GM23338 (cell line): ENCODE measurements around the gene NPPA. TPM values are rescaled to one million over a fixed set of nuclear protein-coding genes. Genes with fewer than 3 reads are reported as not detected.

Experiments
- ATAC-seq: fragments of 200-7000 bp; cut with Tn5 transposase; 3 replicates; pipeline ENCODE4 v1.9.1; 2020
- DNase-seq: peaks from one replicate; pipeline ENCODE4 v3.0.0-alpha.2; 2015; ENCODE audit warnings: low spot score
- H2AFZ ChIP-seq: fragments of 200-600 bp; sonication (generic); 2 replicates; pipeline ENCODE4 v1.8.0; 2016; ENCODE audit warnings: antibody characterized with exemption, mild to moderate bottlenecking, moderate library complexity
- H3F3A ChIP-seq: fragments of 200-600 bp; sonication (generic); replicated peaks from 2 replicates; pipeline ENCODE4 v1.8.0; 2017; ENCODE audit warnings: antibody characterized with exemption, mixed run types, low read depth
- H3K27ac ChIP-seq: fragments of 200-600 bp; sonication (generic); 2 replicates; pipeline ENCODE4 v1.6.1; 2016; ENCODE audit warnings: low read depth
- H3K27me3 ChIP-seq: fragments of 200-600 bp; sonication (generic); 2 replicates; pipeline ENCODE4 v1.8.0; 2016; ENCODE audit warnings: mild to moderate bottlenecking, mixed run types, moderate library complexity; ENCODE audit not compliant: insufficient read depth
- H3K36me3 ChIP-seq: fragments of 200-600 bp; sonication (generic); 2 replicates; pipeline ENCODE4 v1.8.0; 2016; ENCODE audit warnings: mild to moderate bottlenecking; ENCODE audit not compliant: insufficient read depth
- H3K4me1 ChIP-seq: fragments of 200-600 bp; sonication (generic); 2 replicates; pipeline ENCODE4 v1.8.0; 2016; ENCODE audit warnings: mild to moderate bottlenecking, moderate library complexity; ENCODE audit not compliant: insufficient read depth
- H3K4me2 ChIP-seq: fragments of 200-600 bp; sonication (generic); 2 replicates; pipeline ENCODE4 v1.7.1; 2017; ENCODE audit warnings: mixed run types
- H3K4me3 ChIP-seq: fragments of 200-600 bp; sonication (generic); 2 replicates; pipeline ENCODE4 v1.6.1; 2016; ENCODE audit warnings: mixed run types
- H3K79me2 ChIP-seq: fragments of 200-600 bp; sonication (generic); replicated peaks from 2 replicates; pipeline ENCODE4 v1.8.0; 2017; ENCODE audit warnings: mild to moderate bottlenecking; ENCODE audit not compliant: insufficient read depth
- H3K9me2 ChIP-seq: fragments of 200-600 bp; sonication (generic); 2 replicates; pipeline ENCODE4 v1.8.0; 2017; ENCODE audit not compliant: insufficient read depth
- H4K20me1 ChIP-seq: fragments of 200-600 bp; sonication (generic); replicated peaks from 2 replicates; pipeline ENCODE4 v1.8.0; 2017; ENCODE audit warnings: mild to moderate bottlenecking; ENCODE audit not compliant: insufficient read depth
- H3K27ac Mint-ChIP-seq: 2 replicates; pipeline ENCODE4 v1.8.0; 2020; ENCODE audit warnings: inconsistent platforms, mild to moderate bottlenecking, moderate library complexity, mixed read lengths
- H3K27me3 Mint-ChIP-seq: 3 replicates; pipeline ENCODE4 v1.8.0; 2022; ENCODE audit warnings: low read depth, mild to moderate bottlenecking, moderate library complexity, mixed read lengths, inconsistent platforms; ENCODE audit not compliant: insufficient read depth, poor library complexity
- H3K36me3 Mint-ChIP-seq: 3 replicates; pipeline ENCODE4 v1.8.0; 2021; ENCODE audit warnings: low read depth, mild to moderate bottlenecking, inconsistent platforms, moderate library complexity, mixed read lengths
- H3K4me1 Mint-ChIP-seq: 3 replicates; pipeline ENCODE4 v1.8.0; 2020; ENCODE audit warnings: mild to moderate bottlenecking, inconsistent platforms, mixed read lengths
- H3K4me3 Mint-ChIP-seq: 3 replicates; pipeline ENCODE4 v1.8.0; 2021; ENCODE audit warnings: moderate library complexity, mild to moderate bottlenecking, inconsistent platforms, mixed read lengths
- H3K9me3 Mint-ChIP-seq: 3 replicates; pipeline ENCODE4 v1.8.0; 2020; ENCODE audit warnings: moderate library complexity, mild to moderate bottlenecking, inconsistent platforms, mixed read lengths
- CREB1 ChIP-seq: fragments of 250-450 bp; sonication (Bioruptor Pico); IDR thresholded peaks from 2 replicates; pipeline ENCODE4 v1.5.0; 2020; ENCODE audit warnings: low read depth, mild to moderate bottlenecking, moderate library complexity
- CTCF ChIP-seq, 2 experiments: fragments of 200-600 bp in 1 of 2; sonication (generic) in 1 of 2; conservative IDR thresholded peaks; 2 replicates each; pipeline versions ENCODE4 v1.5.1 to v1.6.1; 2016 to 2017; ENCODE audit warnings: antibody characterized with exemption in 2 of 2, low read depth in 2 of 2, mild to moderate bottlenecking in 2 of 2, moderate library complexity in 1 of 2
- ETS1 ChIP-seq: IDR thresholded peaks from 2 replicates; pipeline ENCODE4 v1.6.1; 2016; ENCODE audit warnings: antibody characterized with exemption
- EZH2 ChIP-seq: fragments of 200-600 bp; sonication (generic); IDR thresholded peaks from one replicate; pipeline ENCODE4 v1.8.0; 2017; ENCODE audit warnings: antibody characterized with exemption, mild to moderate bottlenecking, low read depth; ENCODE audit not compliant: unreplicated experiment
- EZH2phosphoT487 ChIP-seq: fragments of 200-600 bp; sonication (generic); IDR thresholded peaks from one replicate; pipeline ENCODE4 v1.8.1; 2018; ENCODE audit warnings: antibody characterized with exemption; ENCODE audit not compliant: unreplicated experiment
- NANOG ChIP-seq: IDR thresholded peaks from 2 replicates; pipeline ENCODE4 v1.6.1; 2016; ENCODE audit warnings: antibody characterized with exemption, borderline replicate concordance
- POLR2AphosphoS5 ChIP-seq: IDR thresholded peaks from 2 replicates; pipeline ENCODE4 v1.6.1; 2016; ENCODE audit warnings: antibody characterized with exemption, low read depth
- REST ChIP-seq: IDR thresholded peaks from one replicate; pipeline ENCODE4 v1.6.1; 2018; ENCODE audit warnings: antibody characterized with exemption; ENCODE audit not compliant: unreplicated experiment
- STAT1 ChIP-seq: IDR thresholded peaks from one replicate; pipeline ENCODE4 v1.6.1; 2016; ENCODE audit warnings: antibody characterized with exemption; ENCODE audit not compliant: unreplicated experiment
- ZNF114 ChIP-seq: fragments of 250-450 bp; sonication (Bioruptor Pico); IDR thresholded peaks from 2 replicates; pipeline ENCODE4 v1.5.0; 2020; ENCODE audit warnings: mild to moderate bottlenecking, moderate library complexity
- ZNF331 ChIP-seq: fragments of 250-450 bp; sonication (Bioruptor Pico); IDR thresholded peaks from 2 replicates; pipeline ENCODE4 v1.5.0; 2020; ENCODE audit warnings: low read depth, mild to moderate bottlenecking, moderate library complexity
- polyA plus RNA-seq: library from polyadenylated mRNA; unstranded; fragments of >200 nt; fragmentation: Nextera tagmentation; extraction: Ambion mirVana; gene quantifications from 2 replicates; pipeline ENCODE4 v1.2.1, GENCODE V29; 2016
- total RNA-seq: library from RNA; depleted of rRNA; stranded (reverse); fragments of >200 nt; shearing (Covaris generic); gene quantifications from 2 replicates; pipeline ENCODE4 v1.2.3, GENCODE V29; 2014

Gene NPPA
- total and polyA plus RNA-seq, 2 experiments from 2014 or later = 0.29 TPM; not detected in 1

- Mint-ChIP-seq H3K27me3 (peaks cover 8% of the 10 kb centered on the region), H3K4me1 (peaks cover 3% of the 10 kb centered on the region; the same call in 1 of the 3 replicates), H3K27ac (no peak overlapping the region), H3K4me3 (no peak overlapping the region), H3K9me3 (no peaks in the 10 kb centered on the region), H3K36me3 (no peaks in the 10 kb centered on the region)
- Histone ChIP-seq H3K9me2 (no peaks in the 10 kb centered on the region), H2AFZ (no peak overlapping the region), H3K4me3 (no peak overlapping the region), H3F3A (no peaks in the 10 kb centered on the region), H4K20me1 (no peaks in the 10 kb centered on the region), H3K27ac (no peak overlapping the region), H3K27me3 (no peaks in the 10 kb centered on the region), H3K79me2 (no peaks in the 10 kb centered on the region), H3K4me1 (no peaks in the 10 kb centered on the region), H3K36me3 (no peaks in the 10 kb centered on the region), H3K4me2 (no peak overlapping the region)
- ATAC-seq = no peak
- no peak for TF ChIP-seq STAT1
- TF ChIP-seq CTCF (conservative IDR thresholded peaks at IDR 0.05; ENCODE audit: low read depth in 2 of 2) = no peak
- no peak for TF ChIP-seq ZNF114
- no peak for TF ChIP-seq ETS1
- no peak for TF ChIP-seq NANOG
- no peak for TF ChIP-seq EZH2
- TF ChIP-seq REST = no peak
- no peak for TF ChIP-seq POLR2AphosphoS5
- TF ChIP-seq CREB1 (CRISPR knock-in tag) = no peak
- no peak for DNase-seq
Measured at GRCh38 chr1:11891433-11892186, 44.0 kb upstream of the NPPA start.

GRCh38 chr1:11888877-11889208, 41.3 kb upstream of the NPPA start:
- Histone ChIP-seq H3K4me2 (no peak overlapping the region), H2AFZ (no peak overlapping the region), H3K36me3 (no peaks in the 10 kb centered on the region), H3K9me2 (no peaks in the 10 kb centered on the region), H3K4me1 (no peaks in the 10 kb centered on the region), H3K27me3 (no peaks in the 10 kb centered on the region), H3K79me2 (no peaks in the 10 kb centered on the region), H3K27ac (no peak overlapping the region), H4K20me1 (no peaks in the 10 kb centered on the region), H3K4me3 (no peak overlapping the region), H3F3A (no peaks in the 10 kb centered on the region)
- H3K27ac Mint-ChIP-seq = no peak overlapping the region
- no peaks in the 10 kb centered on the region for H3K9me3 Mint-ChIP-seq
- peaks cover 7% of the 10 kb centered on the region for H3K27me3 Mint-ChIP-seq
- H3K4me3 Mint-ChIP-seq = no peak overlapping the region
- DNase-seq (no peak), ATAC-seq (peak; percentile 77)
- no peaks in the 10 kb centered on the region for H3K36me3 Mint-ChIP-seq
- H3K4me1 Mint-ChIP-seq = peaks cover 3% of the 10 kb centered on the region; the same call in 1 of the 3 replicates
- no peak for TF ChIP-seq STAT1
- TF ChIP-seq ZNF331 (CRISPR knock-in tag) = no peak
- TF ChIP-seq CREB1 (CRISPR knock-in tag) = no peak
- TF ChIP-seq EZH2phosphoT487 = no peak
- no peak for TF ChIP-seq EZH2
